DND-41 (cell line): Measurements from ENCODE around the gene ISX.

Experiments used
- ATAC-seq: fragments of 200-7000 bp; cut with Tn5 transposase; 3 replicates; pipeline ENCODE4 v1.9.1; 2021; ENCODE audit warnings: low read depth; ENCODE audit not compliant: insufficient read depth
- DNase-seq: peaks from one replicate; pipeline ENCODE4 v3.0.0-alpha.2; 2020
- H2AFZ ChIP-seq: 2 replicates; pipeline ENCODE4 v1.6.0; 2012; ENCODE audit warnings: low read depth, low read length
- H3K27ac ChIP-seq: 2 replicates; pipeline ENCODE4 v1.5.1; 2012; ENCODE audit warnings: low read length, inconsistent platforms
- H3K27me3 ChIP-seq: fragments of 200-600 bp; sonication (generic); 2 replicates; pipeline ENCODE4 v1.6.0; 2012; ENCODE audit warnings: low read length, mild to moderate bottlenecking, inconsistent platforms; ENCODE audit not compliant: insufficient read depth, poor library complexity
- H3K36me3 ChIP-seq: 2 replicates; pipeline ENCODE4 v1.5.1; 2012; ENCODE audit warnings: low read length, inconsistent platforms; ENCODE audit not compliant: insufficient read depth
- H3K4me1 ChIP-seq: 2 replicates; pipeline ENCODE4 v1.5.1; 2012; ENCODE audit warnings: mild to moderate bottlenecking, low read length; ENCODE audit not compliant: insufficient read depth
- H3K4me2 ChIP-seq: 2 replicates; pipeline ENCODE4 v1.6.0; 2012; ENCODE audit warnings: mild to moderate bottlenecking, moderate library complexity, low read length, inconsistent platforms; ENCODE audit not compliant: insufficient read depth
- H3K4me3 ChIP-seq, 2 experiments: fragments of 200-600 bp in 1 of 2; shearing (Covaris generic) in 1 of 2; 2 replicates each; pipeline ENCODE4 v1.5.1; 2012 to 2016; ENCODE audit warnings: inconsistent platforms in 2 of 2, low read length in 2 of 2, mild to moderate bottlenecking in 2 of 2, low read depth in 1 of 2, moderate library complexity in 1 of 2
- H3K79me2 ChIP-seq: 2 replicates; pipeline ENCODE4 v1.6.0; 2012; ENCODE audit warnings: low read length, inconsistent platforms; ENCODE audit not compliant: insufficient read depth
- H3K9ac ChIP-seq: 2 replicates; pipeline ENCODE4 v1.6.0; 2012; ENCODE audit warnings: low read depth, mild to moderate bottlenecking, inconsistent platforms, low read length, moderate library complexity
- H3K9me3 ChIP-seq: 2 replicates; pipeline ENCODE4 v1.5.1; 2012; ENCODE audit warnings: low read length, moderate library complexity, mild to moderate bottlenecking, inconsistent platforms; ENCODE audit not compliant: insufficient read depth, severe bottlenecking
- H4K20me1 ChIP-seq: 2 replicates; pipeline ENCODE4 v1.6.0; 2012; ENCODE audit warnings: low read length; ENCODE audit not compliant: insufficient read depth
- EZH2 ChIP-seq: IDR thresholded peaks from 3 replicates; pipeline ENCODE4 v1.6.1; 2012; ENCODE audit warnings: borderline replicate concordance, low read depth, mild to moderate bottlenecking, moderate library complexity, low read length, inconsistent platforms; ENCODE audit not compliant: severe bottlenecking
- TF ChIP-seq, protein P1 (sequence below): IDR thresholded peaks from 2 replicates; pipeline ENCODE4 v1.5.1; 2012; ENCODE audit warnings: borderline replicate concordance, low read length, moderate library complexity, mild to moderate bottlenecking; ENCODE audit not compliant: poor library complexity, severe bottlenecking; ENCODE audit errors: extremely low read depth

Gene ISX

DNA sequence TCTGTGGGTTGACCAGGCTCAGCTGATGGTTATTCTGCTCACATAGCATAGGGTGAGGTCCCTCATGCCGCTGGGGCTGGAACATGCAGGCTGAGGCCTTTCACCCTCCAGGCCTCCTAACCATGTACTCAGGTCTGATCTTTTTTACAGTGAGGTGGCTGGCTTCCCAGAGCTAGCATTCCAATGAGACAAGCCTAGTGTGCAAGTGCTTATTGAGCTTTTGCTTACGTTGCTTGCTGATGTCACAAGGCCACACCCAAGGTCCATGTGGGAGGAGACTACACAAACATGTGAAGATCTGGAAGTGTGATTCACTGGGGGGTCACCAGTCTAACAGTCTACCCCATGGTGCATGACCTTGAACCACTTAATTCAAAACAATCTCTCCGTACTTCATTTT is 33.9 kb downstream of the ISX start:
- Histone ChIP-seq H4K20me1 (no peaks in the 10 kb centered on the region), H3K79me2 (no peaks in the 10 kb centered on the region), H3K9me3 (no peaks in the 10 kb centered on the region), H3K9ac (no peak overlapping the region), H3K27me3 (no peaks in the 10 kb centered on the region), H2AFZ (no peak overlapping the region), H3K36me3 (no peaks in the 10 kb centered on the region), H3K4me1 (no peaks in the 10 kb centered on the region), H3K27ac (no peak overlapping the region), H3K4me2 (no peak overlapping the region), H3K4me3 (no peak overlapping the region)
- ATAC-seq (no peak), DNase-seq (no peak)
- TF ChIP-seq, protein P1, sequence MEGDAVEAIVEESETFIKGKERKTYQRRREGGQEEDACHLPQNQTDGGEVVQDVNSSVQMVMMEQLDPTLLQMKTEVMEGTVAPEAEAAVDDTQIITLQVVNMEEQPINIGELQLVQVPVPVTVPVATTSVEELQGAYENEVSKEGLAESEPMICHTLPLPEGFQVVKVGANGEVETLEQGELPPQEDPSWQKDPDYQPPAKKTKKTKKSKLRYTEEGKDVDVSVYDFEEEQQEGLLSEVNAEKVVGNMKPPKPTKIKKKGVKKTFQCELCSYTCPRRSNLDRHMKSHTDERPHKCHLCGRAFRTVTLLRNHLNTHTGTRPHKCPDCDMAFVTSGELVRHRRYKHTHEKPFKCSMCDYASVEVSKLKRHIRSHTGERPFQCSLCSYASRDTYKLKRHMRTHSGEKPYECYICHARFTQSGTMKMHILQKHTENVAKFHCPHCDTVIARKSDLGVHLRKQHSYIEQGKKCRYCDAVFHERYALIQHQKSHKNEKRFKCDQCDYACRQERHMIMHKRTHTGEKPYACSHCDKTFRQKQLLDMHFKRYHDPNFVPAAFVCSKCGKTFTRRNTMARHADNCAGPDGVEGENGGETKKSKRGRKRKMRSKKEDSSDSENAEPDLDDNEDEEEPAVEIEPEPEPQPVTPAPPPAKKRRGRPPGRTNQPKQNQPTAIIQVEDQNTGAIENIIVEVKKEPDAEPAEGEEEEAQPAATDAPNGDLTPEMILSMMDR, result no peak
- no peak for TF ChIP-seq EZH2

DNA sequence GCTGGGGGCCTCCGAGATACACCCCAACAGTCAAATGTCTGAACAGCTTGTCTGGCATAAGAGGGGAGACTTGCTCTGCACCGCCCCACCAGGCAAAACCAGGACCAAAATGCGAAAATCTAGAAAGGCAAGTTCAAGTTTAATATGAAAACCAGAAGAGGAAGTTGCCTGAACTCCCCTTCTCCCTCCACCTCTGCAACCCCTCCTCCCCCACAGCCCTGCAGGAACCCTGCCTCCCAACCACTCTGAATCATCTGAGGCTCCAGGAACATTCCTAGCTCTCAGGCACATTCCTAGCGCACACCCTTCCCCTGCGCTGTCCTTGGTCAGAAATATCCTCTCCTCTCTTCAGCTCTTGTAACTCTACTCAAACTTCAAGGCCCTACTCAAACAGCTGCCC is 36.7 kb downstream of the ISX start:
- Histone ChIP-seq H3K4me3 (no peak overlapping the region), H2AFZ (no peak overlapping the region), H3K9me3 (no peaks in the 10 kb centered on the region), H3K4me1 (no peaks in the 10 kb centered on the region), H4K20me1 (no peaks in the 10 kb centered on the region), H3K4me2 (no peak overlapping the region), H3K27me3 (no peaks in the 10 kb centered on the region), H3K27ac (no peak overlapping the region), H3K9ac (no peak overlapping the region), H3K79me2 (no peaks in the 10 kb centered on the region), H3K36me3 (no peaks in the 10 kb centered on the region)
- ATAC-seq (no peak), DNase-seq (no peak)
- TF ChIP-seq, protein P1, result no peak
- no peak for TF ChIP-seq EZH2

DNA sequence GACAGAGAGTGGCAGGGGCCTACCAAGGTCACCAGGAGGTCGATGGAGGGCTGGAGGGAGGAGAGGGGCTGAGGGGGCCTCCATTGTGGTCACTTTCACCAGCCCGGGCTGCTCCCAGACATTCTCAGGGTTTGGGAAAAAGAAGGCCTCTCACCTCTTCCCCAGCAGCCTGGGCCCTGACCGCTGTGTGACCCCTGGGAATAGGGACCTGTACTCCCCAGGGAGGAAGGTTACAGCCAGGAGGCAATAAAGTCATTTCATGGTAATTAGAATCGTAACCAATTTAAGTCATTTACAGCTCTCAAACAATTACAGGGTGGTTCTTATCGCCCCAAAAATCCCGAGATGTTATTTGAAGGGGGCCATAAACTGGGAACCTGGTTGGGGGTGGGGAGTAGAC is 37.8 kb downstream of the ISX start:
- no peak overlapping the region for H3K4me3 ChIP-seq
- H3K79me2 ChIP-seq, result no peaks in the 10 kb centered on the region
- no peak overlapping the region for H2AFZ ChIP-seq
- ATAC-seq (no peak), DNase-seq (no peak)
- no peaks in the 10 kb centered on the region for H3K9me3 ChIP-seq
- H3K4me1 ChIP-seq, result no peaks in the 10 kb centered on the region
- no peak overlapping the region for H3K27ac ChIP-seq
- TF ChIP-seq EZH2, result no peak
- TF ChIP-seq, protein P1, result no peak
- H3K9ac ChIP-seq, result no peak overlapping the region
- H3K36me3 ChIP-seq, result no peaks in the 10 kb centered on the region
- no peaks in the 10 kb centered on the region for H3K27me3 ChIP-seq
- no peaks in the 10 kb centered on the region for H4K20me1 ChIP-seq
- H3K4me2 ChIP-seq, result no peak overlapping the region

DNA sequence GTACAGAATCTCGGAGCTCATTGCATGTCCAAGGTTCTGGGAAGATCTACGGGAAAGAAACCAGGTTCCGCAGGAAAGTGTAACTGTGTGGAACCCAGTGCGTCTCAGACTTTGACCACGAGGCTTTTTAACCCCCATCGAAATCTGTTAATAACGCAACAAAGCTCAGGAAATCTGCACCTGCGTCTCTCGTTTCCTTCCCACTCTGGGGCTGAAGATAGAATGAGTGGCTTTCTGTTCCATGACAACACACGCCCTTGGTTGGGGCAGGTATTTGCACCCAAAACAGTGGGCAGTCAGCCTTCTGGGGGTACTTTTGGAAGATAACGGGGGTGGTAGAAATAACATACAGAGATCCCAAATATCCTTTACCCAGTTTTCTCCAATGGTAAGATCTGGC is 38.5 kb downstream of the ISX start:
- Histone ChIP-seq H3K4me3 (no peak overlapping the region), H2AFZ (no peak overlapping the region), H3K79me2 (no peaks in the 10 kb centered on the region), H3K4me1 (no peaks in the 10 kb centered on the region), H3K27me3 (no peaks in the 10 kb centered on the region), H3K9ac (no peak overlapping the region), H4K20me1 (no peaks in the 10 kb centered on the region), H3K9me3 (no peaks in the 10 kb centered on the region), H3K27ac (no peak overlapping the region), H3K36me3 (no peaks in the 10 kb centered on the region), H3K4me2 (no peak overlapping the region)
- no peak for DNase-seq
- TF ChIP-seq, protein P1, result no peak
- TF ChIP-seq EZH2, result no peak
- ATAC-seq, result no peak
